Measurements from ENCODE around the gene STAP1. TPM values are rescaled to one million over a fixed set of nuclear protein-coding genes. Genes with fewer than 3 reads are reported as not detected.
A peak's percentile ranks its signal among the peaks of the same experiment; 100 is the strongest.

The STAP1 gene
- polyA plus RNA-seq, 1 donor = 0.09 TPM

DNA sequence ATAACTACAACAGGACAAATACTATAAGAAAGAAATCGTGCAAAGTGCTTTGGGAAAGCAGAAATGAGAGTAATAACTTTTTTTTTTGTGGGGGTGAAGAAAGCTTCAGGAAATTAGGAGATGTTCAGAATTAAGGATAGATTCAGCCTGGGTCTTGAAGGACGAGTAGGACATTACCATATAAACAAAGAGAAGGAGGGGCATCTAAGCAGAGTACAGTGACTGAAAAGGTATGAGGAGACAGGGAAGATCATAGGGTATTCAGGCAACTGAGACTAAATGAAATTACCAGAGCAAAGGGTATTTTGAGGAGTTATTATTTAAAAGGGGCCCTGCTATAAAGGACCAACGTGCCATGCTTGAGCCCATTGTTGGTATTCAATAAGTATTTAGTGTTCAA, 3.1 kb upstream of the STAP1 start:
- no peak for DNase-seq (ENCODE audit: low read depth)

DNA sequence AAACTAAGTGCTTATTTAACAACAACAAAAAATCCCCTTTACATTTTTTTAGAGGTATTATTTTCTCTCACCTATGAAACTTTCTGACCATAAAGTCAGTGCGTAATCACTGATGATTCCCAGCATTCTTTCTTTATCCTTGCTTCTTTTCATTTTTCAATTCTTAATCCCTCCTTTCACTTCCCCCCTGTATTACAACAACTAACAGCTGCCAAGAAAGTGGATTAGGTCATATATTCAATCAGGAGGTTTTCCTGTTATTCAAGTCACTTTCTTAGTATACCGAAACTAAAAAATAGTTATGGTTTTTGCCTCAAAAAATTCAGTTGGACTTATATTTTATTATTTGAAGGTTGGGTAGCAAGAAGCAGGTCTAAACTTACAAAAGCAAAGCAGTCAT, 2.1 kb upstream of the STAP1 start:
- no peak for DNase-seq (ENCODE audit: low read depth)

DNA sequence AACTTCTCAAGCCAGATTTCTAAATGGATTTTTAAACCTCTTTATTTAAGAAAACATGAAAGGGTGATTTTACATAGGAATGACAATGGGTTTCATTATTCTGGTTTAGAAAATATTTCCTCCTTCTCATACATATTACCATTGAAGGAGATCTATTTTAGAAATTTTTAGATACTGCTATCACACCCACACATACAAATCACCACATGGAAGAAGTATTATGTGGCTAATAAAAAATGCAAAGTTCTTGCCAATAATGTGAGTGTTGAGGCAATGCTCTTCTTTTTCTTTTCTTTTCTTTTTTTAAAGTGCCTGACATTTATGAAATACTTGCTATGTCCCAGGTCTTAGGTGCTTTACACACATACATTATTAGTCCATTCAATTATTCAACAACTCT, 6.8 kb downstream of the STAP1 start:
- DNase-seq (ENCODE audit: low read depth) = no peak

DNA sequence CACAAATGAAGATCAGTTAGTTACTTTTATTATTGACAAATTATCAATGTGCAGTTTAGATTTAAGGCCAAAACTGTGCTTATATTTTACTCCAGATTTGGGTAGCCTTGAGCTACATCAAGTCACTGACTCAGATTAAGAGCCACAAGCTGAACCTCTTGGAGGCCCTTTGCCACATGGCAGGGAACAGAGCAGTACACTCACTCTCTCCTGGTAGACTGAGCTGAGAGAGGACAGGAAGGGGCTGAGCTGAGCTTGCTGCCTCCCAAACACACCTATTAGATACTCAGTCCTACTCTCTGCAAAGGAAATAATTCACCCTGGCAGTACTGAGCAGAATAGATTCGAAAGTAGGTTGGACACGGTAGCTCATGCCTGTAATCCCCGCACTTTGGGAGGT, 7.8 kb downstream of the STAP1 start:
- no peak for DNase-seq (ENCODE audit: low read depth)

DNA sequence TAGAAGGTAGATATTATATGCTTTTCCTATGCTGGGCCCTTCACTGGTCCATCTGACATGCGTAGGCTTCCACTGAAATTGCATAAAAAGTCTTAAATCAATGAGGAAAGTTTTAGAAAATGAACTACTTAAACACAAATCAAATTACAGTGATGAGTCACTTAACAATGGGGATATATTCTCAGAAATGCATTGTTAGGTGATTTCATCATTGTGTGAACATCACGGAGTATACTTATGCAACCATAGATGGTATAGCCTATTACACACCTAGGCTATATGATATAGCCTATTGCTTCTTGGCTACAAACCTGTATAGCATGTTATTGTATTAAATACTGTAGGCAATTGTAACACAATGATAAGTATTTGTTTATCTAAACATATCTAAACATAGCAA, 10.3 kb downstream of the STAP1 start:
- no peak for DNase-seq (ENCODE audit: low read depth)

DNA sequence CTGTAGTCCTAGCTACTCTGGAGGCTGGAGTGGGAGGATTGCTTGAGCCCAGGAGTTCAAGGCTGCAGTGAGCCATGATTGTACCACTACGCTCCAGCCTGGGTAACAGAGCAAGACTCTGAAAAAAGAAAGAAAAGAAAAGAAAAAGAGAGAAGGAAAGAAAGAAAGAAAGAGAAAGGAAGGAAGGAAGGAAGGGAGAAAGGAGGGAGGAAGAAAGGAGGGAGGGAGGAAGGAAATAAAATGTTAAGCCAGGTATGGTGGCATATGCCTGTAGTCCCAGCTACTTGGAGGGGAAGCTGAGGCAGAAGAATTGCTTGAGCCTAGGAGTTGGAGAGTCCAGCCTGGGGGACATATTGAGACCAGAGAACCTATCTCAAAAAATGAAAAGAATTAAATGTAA, 12.0 kb downstream of the STAP1 start:
- DNase-seq (ENCODE audit: low read depth) = no peak

DNA sequence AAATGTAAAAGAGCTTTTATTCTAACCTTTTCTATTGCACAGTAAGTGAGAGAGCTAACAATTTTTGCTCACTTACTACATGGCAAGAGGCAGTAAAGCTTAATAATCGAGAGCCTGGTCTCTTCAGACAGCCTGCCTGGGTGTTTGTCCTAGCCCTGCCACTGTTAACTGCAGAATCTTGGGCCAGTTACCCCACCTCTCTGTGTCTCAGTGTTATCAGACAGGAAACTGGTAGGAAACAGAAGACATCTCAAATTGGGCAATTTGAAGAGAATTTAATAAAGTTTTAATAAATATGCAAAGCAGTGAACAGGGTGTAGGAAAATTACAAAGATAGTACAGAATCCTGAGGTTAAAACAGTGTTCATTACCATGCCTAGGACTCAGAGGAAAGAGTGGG, 13.4 kb downstream of the STAP1 start:
- no peak for DNase-seq (ENCODE audit: low read depth)

DNA sequence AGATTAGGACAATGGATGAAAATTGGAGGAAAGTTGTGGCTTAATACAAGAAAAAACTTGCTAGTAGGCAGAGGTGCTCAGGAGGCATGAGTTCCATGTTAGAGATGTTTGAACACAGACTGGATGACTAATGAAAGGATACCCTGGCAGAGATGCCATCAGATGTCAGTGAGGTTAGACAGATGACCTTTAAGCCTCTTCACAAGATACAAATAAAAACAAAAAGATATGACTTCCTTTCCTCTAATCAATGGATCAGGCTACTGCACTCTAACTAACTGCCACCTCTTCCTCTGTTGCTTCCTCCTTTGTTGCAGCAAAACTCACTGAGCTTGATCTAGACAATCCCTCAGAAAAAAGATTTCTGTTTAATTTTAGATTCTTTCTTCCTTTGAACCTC, 14.7 kb downstream of the STAP1 start:
- DNase-seq (ENCODE audit: low read depth) = no peak

DNA sequence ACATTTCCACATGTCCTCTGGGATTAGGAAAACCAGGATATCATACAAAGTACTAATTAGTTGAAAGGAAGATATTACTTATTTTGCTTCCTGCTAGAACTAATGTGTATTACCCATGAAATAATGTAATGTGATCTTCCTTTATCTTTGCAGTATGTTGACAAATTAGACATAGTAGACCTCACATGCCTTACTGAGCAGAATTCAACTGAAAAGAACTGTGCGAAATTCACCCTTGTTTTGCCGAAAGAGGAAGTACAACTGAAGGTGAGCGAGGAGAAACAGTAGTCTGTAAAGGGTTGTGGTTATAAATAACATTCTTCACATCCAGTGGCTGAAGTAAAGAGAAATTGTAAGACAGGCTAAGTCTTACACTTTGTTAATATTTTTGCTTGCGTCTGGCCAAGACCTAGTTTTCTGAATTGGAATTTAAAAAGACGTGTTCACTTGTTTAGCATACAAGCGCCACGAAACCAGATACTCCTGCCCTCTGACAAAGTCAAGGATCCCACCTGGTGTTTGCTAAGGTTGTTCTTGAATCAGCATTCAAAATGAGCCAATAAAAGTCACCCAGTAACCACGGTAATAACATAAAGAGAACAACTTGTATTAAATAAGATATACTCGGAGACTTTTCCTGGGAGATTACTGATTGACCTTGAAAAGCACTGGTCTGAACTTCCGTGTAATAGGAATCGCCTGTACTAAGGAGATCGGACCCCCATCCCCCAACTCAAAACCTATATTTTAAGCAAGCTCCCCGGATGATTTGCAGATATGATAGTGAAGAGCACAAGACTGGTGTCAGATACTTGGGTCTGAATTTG, 16.9 kb downstream of the STAP1 start:
- DNase-seq (ENCODE audit: low read depth) = no peak

DNA sequence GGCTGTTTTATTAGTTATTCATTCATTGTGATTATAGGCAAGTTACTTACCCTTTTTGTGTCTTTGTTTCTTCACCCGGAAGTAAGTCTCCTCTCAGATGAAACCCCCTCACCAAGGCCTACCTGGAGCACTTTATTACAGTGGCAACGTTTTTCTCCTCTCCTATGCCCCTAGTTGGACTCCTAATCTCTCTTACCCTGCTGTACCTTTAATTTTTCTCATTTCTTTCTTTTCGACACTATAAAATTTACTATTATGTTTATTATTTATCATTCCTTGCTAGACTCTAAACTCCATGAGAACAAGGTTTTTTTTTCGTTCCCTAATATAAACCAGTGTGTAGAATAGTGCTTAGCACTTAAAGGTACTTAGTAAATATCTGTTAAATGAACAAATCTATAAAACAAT, 17.5 kb downstream of the STAP1 start:
- no peak for DNase-seq (ENCODE audit: low read depth)

DNA sequence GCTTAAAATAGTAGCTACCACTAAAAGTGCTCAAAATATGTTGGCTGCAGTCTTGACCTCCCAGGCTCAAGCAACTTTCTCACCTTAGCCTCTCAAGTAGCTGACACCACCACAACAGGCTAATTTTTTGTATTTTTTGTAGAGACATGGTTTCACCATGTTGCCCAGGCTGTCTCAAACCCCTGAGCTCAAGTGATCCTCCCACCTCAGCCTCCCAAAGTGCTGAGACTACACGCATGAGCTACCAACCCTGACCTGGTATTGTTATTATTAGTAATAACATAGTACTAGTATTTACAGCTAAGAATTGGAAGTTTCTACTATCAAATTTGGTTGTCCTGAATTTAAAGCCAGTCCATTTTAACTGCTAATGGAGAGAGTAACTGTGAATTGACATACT, 18.0 kb downstream of the STAP1 start:
- DNase-seq (ENCODE audit: low read depth) = no peak

DNA sequence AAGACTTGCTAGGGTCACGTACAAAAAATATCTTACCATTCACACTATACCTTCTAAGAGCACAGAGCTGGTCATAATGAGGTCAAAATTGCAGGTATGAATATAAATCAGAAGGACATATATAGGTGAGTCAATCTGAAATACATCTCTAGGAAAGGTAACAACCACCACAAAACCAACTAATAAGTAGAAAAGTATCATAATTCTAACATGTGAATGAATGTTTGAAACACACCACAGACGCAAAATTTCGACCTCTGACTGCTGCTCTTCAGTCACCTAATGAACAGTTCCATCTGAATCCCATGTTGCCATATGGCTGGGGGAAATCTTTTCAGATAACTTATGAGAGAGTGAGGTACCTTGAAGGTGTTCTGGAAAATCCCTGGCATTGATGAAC, 22.1 kb downstream of the STAP1 start:
- no peak for DNase-seq (ENCODE audit: low read depth)

DNA sequence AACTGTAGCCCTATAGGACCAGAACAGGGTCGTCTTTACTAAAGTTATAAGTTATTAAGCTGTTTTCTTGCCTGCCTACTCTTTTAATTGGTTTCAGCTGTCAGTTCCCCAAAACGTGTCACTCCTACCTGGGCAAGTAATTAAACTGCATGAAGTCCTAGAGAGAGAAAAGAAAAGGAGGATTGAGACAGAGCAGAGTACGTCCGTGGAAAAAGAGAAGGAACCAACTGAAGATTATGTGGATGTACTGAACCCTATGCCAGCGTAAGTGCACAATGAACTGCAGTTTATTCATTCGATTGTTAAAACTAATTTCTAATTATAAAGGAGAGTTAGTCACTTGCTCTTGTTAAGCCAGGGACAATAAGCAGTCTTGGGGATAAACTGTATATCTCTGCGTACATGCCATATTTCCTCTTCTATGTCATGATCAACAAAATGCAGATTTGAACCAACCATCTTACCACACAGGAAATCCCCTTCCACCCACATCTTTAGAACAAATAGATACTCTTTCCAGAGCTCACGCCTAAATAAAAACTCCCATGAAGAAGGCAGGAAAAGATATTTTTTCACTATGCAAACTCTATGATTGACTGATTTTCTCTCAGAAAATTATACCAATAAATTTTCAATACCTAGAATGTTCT, 22.8 kb downstream of the STAP1 start:
- DNase-seq (ENCODE audit: low read depth) = no peak

DNA sequence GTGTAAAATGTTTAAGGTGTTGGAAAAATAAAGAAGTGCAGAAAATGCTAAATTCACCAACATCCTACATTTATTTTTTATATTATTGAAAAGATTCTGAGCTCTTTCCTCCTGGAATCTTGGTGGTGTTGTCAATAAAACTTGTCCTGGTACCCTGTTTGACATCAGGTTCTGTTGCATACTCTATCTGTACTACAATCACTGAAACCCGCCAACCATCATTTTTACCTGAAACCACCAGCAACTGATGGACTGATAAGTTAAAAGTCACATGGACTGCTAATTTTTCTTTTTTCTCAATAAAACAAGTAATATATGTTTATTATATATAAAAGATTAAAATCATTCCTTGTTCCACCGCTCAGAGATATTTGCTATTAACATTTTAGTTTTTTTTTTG, 23.4 kb downstream of the STAP1 start:
- DNase-seq (ENCODE audit: low read depth) = no peak

DNA sequence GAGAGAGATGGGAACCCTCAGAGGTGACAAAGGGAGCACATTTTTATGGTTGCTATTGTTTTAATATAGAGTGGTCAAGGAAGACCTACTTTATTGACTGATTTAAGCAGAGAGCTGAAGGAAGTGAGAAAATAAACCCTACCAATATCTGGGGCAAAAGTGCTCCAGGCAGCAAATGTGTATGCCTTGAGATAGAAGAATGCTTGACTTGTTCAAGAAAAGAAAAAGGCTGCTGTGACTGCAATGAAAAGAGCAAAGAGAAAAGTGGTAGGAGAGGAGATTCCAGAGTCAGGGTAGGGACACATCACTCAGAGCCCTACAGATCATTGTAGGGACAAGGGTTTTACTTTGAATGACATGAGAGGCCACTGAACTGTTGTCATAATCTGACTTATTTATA, 26.0 kb downstream of the STAP1 start:
- no peak for DNase-seq (ENCODE audit: low read depth)

DNA sequence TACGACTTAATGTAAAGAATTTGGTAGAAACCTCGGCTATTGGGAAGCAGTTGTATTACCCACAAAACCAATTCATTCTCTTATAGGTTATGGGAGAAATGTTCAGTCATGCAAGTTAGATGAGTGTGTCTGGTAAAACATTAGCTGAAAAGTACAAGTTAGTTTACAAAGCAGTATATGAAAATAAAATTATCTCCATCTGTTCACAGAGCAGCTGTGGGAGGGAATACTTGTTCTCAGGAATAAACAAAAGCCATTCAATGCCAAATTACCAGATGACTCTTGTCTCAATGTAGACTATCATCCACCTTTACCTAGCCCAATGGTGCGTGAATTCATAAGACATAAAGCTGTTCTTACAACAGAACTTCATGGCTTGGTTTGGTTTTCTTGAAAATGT, 28.6 kb downstream of the STAP1 start:
- DNase-seq (ENCODE audit: low read depth) = no peak

DNA sequence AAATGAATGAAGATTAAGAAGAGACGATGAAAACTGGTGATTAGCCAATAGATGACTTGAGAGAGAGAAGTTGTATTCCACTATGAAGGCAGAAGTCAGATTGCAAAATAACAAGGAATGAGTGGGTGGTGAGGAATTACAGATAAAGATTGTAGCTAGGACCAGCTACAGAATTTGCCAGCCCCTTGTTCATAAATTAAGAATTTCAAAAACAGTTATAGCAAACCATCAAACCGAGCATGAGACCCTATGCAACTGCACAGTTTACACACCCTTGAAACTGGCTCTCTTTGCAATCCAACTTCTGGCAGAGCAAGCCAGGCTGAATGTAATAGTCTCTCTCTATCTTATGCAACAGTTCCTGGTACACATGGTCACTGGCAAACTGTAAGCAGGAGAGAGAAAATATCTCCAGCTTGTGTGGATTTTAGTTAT, 35.2 kb downstream of the STAP1 start:
- no peak for DNase-seq (ENCODE audit: low read depth)

DNA sequence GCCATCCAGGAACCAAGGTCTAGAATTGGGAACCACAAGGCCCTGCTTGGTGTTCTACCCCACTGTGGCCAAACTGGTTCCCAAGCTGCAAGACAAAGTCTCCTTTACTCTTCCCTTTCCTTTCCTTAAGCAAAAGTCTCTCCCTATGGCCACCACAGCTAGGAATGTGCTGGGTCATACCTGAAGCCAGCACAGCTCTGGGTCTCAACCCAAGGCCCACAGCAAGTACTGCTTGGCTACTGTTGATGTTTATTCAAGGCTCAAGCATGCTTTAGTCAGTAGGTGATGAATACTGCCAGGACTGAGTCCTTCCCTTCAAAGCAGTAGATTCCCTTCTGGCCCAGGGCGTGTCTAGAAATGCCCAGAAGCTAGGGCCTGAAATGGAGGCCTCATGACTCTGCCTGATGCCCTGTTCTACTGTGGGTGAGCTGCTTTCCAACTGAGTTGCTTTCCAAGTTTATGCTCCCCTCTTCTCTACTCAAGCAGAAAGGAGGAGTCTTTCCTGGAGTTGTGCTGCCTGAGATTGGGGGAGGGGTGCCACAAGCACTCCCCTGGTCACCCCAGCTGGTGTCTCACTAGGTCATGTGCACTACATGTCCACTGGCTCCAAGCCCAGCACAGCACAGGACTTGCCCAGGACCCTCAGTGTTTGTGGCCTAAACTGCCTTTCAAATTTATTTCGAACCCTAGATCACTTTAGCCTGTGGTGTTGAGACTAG, 44.9 kb downstream of the STAP1 start:
- DNase-seq (ENCODE audit: low read depth) = no peak

DNA sequence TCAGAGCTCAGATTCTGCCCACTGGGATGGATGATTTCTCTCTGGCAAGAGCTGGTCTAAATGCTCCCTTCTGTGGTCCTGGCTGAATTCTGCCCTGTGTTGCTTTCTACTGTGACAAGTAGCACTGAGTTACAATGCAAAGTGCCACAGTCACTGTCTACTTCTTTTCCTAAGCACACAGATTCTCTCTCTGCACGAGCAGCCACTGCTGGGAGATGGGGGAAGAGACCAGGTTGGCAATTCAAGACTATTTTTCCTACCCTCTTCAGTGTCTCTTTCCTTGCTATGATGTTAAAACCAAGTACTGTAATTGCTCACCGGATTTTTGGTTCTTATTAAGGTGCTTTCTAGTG, 45.5 kb downstream of the STAP1 start:
- no peak for DNase-seq (ENCODE audit: low read depth)

DNA sequence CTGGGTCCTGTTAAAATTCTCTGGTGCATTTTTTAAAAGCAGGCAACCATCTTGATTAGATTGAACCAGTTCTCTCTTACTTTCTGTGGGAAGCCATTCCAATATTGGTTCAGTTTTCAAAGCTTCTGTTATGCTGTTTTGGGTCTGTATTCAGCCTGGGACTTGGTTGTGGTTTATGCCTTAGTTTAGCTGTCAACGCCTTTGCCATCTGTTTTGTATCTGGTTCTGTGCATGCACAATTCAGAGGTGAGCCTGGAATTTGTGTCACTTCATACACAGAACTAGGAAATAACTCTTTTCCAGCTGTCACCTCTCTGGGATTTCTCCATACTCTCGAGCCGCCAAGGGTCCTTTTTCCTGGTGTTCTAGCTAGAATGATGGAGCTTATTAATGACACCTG, 46.2 kb downstream of the STAP1 start:
- no peak for DNase-seq (ENCODE audit: low read depth)

DNA sequence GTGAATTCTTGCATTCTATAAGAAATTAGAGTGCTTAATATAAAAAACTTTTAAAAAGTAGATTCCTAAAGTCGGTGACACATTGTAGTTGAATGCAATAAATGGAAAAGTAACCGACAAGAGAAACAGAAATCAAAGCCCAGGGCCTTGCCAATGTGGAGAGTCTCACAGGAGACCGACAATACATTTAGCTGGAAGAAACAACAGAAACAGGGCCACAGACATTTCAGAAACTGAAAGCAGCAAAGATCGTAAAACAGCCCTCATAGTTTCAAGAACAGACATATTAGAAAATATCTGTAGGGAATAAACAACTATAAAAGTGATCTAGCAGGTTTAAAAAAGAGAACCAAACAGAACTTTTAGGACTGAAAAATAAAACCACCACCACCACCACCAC, 49.5 kb downstream of the STAP1 start:
- DNase-seq (ENCODE audit: low read depth) = peak; percentile 5

DNA sequence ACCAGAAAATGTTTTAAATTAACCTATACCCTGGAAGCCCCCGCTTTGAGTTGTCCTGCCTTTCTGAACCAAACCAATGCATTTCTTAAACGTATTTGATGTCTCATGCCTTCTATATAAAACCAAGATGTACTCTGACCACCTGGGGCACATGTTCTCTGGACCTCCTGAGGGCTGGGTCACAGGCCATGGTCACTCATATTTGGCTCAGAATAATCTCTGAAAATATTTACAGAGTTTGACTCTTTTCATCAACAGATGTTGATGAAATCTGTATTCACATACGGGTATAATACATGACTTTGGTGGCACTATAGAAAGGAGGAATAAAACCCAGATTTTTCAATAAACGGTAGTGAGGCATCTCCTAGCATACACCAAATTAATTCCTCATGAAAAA, 55.7 kb downstream of the STAP1 start:
- no peak for DNase-seq (ENCODE audit: low read depth)

DNA sequence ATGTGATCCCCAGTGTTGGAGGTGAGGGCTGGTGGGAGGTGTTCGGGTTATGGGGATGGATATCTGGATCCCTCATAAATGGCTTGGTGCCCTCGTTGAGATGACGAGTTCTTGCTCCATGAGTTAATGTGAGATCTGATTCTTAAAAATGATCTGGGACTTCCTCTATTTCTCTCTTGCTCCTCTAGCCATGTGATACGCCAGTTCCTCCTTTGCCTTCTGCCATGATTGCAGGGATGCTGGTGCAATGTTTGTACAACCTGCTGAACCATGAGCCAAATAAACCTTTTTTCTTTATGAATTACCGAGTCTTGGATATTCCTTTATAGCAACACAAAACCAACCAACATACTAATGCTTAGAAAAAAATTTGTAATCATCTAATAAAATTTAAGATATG, 56.6 kb downstream of the STAP1 start:
- DNase-seq (ENCODE audit: low read depth) = no peak
